ENCODE data around the gene PCDHGB4. TPM values are rescaled to one million over a fixed set of nuclear protein-coding genes. Genes with fewer than 3 reads are reported as not detected.
"Not testable (repeated sequence)": the region's sequence is repeated elsewhere in the genome, so short reads cannot be mapped to it uniquely, and the experiment has no call there.

PCDHGB4 gene
- total RNA-seq, 1 donor from 2014 or later: 4.2 TPM

- Histone ChIP-seq H3K9me3 (peaks cover 60% of the 10 kb centered on the region), H3K4me3 (no peak overlapping the region), H3K27ac (no peak overlapping the region), H3K36me3 (no peaks in the 10 kb centered on the region), H3K4me1 (no peaks in the 10 kb centered on the region), H3K27me3 (no peaks in the 10 kb centered on the region)
- intact Hi-C loops (cut with DNase I): no loop called here
- ATAC-seq (no peak), DNase-seq (no peak)
- TF ChIP-seq CTCF (IDR thresholded peaks at IDR 0.05): no peak
These were observed 40.4 kb downstream of the PCDHGB4 start for GRCh38 chr5:141427783-141428426.

- ATAC-seq (peak; percentile 81), DNase-seq (no peak)
- Histone ChIP-seq H3K36me3 (no peaks in the 10 kb centered on the region), H3K9me3 (peaks cover 37% of the 10 kb centered on the region), H3K27me3 (no peaks in the 10 kb centered on the region), H3K27ac (no peak within 1 kb of the TSS), H3K4me3 (peak within 1 kb of the TSS; percentile 15), H3K4me1 (no peaks in the 10 kb centered on the region)
- peak; percentile 38 for TF ChIP-seq CTCF (IDR thresholded peaks at IDR 0.05)
- intact Hi-C loops (cut with DNase I): no loop called here
These were observed 43.0 kb downstream of the PCDHGB4 start, which contains the start of gene PCDHGA12 for GRCh38 chr5:141430332-141431113. Gene PCDHGA12 (plus strand): TSS chr5:141430507. CDS start chr5:141430760, 253 bp downstream.

GRCh38 chr5:141431286-141431685, 43.8 kb downstream of the PCDHGB4 start:
- DNase-seq (no peak), ATAC-seq (peak; percentile 21)
- H3K27ac ChIP-seq: no peak overlapping the region
- H3K9me3 ChIP-seq: peaks cover 32% of the 10 kb centered on the region
- no peaks in the 10 kb centered on the region for H3K36me3 ChIP-seq
- H3K27me3 ChIP-seq: no peaks in the 10 kb centered on the region
- TF ChIP-seq CTCF (IDR thresholded peaks at IDR 0.05): no peak
- no peaks in the 10 kb centered on the region for H3K4me1 ChIP-seq
- H3K4me3 ChIP-seq: peak overlapping the region; percentile 15
- intact Hi-C loops (cut with DNase I): no loop called here

- DNase-seq; H3K36me3 ChIP-seq; H3K4me1 ChIP-seq; intact Hi-C loops (cut with DNase I); H3K27ac ChIP-seq; H3K4me3 ChIP-seq; H3K27me3 ChIP-seq; ATAC-seq: not testable (repeated sequence)
- peaks cover 23% of the 10 kb centered on the region for H3K9me3 ChIP-seq
These were observed 44.8 kb downstream of the PCDHGB4 start for GRCh38 chr5:141432308-141432707.

- intact Hi-C loops (cut with DNase I); H3K4me3 ChIP-seq; H3K36me3 ChIP-seq; DNase-seq; H3K27me3 ChIP-seq; H3K27ac ChIP-seq; ATAC-seq; H3K4me1 ChIP-seq: not testable (repeated sequence)
- H3K9me3 ChIP-seq: peaks cover 22% of the 10 kb centered on the region
These were observed 45.2 kb downstream of the PCDHGB4 start for GRCh38 chr5:141432726-141433125.

GRCh38 chr5:141434006-141434405, 46.5 kb downstream of the PCDHGB4 start:
- H3K4me1 ChIP-seq: no peaks in the 10 kb centered on the region
- no peak overlapping the region for H3K27ac ChIP-seq
- intact Hi-C loops (cut with DNase I): no loop called here
- no peak overlapping the region for H3K4me3 ChIP-seq
- TF ChIP-seq CTCF (IDR thresholded peaks at IDR 0.05): no peak
- H3K36me3 ChIP-seq: no peaks in the 10 kb centered on the region
- DNase-seq (no peak), ATAC-seq (no peak)
- H3K9me3 ChIP-seq: peaks cover 18% of the 10 kb centered on the region
- no peaks in the 10 kb centered on the region for H3K27me3 ChIP-seq

Data from upper lobe of right lung (tissue), 1 donor.